CD4-positive, alpha-beta T cell treated with Interferon gamma for 1 hour (primary cell): ENCODE results near the gene STARD3.

ENCODE experiments used
- DNase-seq: peaks from one replicate; pipeline ENCODE4 v3.0.0-alpha.2; 2020

The STARD3 gene

DNA sequence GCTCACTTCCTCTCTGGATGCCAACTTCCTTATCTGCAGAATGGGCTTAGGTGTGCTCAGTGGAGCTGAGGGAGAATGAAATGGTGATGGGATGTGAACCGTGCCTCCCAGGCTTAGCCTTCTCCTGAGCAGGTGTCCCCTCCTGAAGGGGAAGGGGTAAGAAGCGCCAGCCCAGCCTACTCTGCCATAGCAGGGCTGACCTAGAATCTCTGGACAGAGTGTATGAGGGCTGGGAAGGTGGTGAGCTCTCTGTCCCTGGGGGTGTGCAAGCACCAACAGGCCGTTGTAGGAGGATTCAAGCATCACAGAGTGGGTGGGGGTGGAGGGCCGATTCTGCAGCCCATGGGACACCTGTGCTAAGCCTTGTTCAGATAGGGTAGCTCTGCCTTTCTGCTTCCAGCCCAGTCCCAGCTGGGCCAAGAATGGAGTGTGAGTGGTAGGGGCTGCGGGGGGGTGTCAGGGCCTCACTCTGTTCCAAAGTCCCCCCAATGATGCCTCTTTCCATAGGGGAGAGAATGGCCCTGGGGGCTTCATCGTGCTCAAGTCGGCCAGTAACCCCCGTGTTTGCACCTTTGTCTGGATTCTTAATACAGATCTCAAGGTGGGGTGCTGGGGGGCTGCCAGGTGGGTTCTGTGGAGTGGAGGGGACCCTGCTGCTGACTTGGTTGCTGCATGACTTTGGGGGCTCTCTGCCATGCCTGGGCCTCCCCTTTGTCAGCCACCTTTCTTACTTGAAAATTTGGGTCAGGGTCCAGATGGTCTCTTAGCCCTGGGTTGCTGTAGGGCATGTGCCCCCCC lies 25.0 kb downstream of the STARD3 start:
- no peak for DNase-seq

DNA sequence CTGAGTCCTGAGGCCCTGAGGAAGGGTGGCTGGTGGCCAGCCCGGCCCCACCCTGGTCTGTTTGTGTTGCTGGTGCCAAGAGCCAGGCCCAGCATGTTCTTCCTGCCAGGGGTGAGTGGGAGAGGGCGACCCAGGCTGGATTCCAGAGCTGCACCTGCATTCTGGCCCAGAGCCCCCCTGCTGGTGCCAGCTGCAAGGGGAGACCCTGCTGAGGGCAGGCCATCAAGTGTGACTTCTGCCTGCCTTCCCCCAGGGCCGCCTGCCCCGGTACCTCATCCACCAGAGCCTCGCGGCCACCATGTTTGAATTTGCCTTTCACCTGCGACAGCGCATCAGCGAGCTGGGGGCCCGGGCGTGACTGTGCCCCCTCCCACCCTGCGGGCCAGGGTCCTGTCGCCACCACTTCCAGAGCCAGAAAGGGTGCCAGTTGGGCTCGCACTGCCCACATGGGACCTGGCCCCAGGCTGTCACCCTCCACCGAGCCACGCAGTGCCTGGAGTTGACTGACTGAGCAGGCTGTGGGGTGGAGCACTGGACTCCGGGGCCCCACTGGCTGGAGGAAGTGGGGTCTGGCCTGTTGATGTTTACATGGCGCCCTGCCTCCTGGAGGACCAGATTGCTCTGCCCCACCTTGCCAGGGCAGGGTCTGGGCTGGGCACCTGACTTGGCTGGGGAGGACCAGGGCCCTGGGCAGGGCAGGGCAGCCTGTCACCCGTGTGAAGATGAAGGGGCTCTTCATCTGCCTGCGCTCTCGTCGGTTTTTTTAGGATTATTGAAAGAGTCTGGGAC lies 25.8 kb downstream of the STARD3 start:
- no peak for DNase-seq

DNA sequence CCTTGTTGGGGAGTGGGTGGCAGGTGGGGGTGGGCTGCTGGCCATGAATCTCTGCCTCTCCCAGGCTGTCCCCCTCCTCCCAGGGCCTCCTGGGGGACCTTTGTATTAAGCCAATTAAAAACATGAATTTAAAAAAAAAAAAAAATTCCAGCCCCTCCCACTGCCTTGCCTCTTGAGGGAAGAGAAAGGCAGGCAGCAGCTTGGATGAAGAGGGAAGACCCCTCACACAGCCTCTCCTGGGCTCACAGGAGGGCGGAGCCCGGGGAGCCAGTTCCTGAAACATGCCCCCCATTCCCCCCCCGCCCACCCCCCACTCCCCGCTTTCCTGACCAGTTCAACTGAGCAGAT lies 26.4 kb downstream of the STARD3 start:
- no peak for DNase-seq

DNA sequence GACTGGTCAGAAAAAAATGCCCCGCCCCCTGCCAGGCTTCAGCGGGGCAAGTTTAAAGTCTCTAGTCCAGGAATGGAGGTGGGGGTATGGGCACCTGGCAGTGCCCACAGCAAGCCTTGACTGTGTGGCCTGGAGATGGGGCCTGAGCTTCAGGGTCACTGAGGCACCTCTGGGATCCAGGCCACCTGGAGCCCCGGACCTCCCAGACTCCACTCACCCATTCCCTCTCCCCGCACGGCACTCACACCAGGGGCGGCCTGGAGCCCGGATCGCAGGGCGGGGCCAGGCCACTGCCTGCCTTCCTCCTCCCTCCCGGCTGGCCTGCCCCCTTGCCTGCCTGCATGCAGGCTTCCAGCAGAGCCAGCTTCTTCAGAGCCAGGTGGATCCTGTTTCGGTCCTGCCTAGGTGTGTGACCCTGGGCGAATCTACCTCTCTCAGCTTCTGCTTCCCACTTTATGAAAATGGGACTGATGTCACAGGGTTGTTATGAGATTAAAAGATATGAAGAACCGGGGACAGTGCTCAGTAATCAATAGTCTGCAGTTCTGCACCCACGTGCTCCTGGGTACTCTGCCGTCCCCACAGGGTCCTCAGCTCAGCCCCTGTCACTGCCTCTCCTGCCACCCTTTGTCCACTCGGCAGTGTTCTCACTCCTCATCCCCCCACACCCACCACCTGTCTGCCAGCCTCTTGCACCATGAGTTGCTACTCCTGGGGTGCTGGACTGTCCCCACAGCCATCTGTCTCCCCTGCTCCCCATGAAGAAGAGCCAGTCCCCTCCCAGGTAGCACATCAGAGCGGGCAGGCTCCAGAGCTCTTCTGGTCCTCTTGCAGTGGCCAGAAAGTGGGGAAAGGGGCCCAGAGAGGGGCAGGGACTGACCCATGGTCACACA lies 27.0 kb downstream of the STARD3 start:
- DNase-seq, result no peak

DNA sequence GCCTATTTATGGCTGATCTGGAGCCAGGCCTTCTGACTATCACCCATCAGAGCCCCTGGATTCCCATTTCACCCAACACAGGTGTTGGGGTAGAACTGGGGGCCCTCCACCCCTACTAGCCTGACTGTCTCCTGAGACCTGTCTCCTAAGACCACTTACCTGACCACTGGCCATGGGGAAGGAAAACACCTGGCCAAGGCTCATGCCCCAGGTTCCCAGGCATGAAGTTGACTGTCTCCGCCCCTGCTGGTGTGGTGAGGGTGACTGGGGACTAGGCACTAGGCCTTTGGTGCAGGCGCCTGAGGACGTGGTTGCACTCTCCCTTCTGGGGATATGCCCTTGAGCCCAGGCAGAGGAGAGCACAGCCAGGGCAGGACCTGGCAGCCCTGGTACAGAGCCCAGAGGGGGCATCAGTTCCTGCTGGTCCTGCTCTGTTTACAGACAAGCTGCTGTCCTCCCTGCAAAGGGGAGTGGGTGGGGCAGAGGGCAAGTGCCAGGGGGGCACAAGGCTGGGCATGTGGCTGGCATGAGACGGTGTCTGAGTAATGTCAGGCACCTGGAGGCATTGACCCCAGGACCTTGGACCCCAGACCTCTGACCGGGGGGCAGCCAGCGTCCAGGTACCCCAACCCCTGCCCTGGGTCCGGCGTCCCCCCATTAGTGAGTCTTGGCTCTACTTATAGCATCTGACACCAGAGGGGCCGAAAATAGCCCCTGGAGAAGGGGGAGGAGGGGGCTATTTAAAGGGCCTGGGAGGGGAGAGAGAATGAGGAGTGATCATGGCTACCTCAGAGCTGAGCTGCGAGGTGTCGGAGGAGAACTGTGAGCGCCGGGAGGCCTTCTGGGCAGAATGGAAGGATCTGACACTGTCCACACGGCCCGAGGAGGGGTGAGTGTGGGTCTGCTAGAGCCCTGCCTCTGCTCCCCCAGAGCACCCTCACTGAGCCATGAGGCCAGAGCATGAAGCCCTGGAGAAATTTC lies 27.9 kb downstream of the STARD3 start, which contains the start of gene TCAP:
TSS of gene TCAP (plus strand) at position 769 of the 981 bp plus-strand sequence. CDS start at position 780, 11 bp downstream.
- no peak for DNase-seq

DNA sequence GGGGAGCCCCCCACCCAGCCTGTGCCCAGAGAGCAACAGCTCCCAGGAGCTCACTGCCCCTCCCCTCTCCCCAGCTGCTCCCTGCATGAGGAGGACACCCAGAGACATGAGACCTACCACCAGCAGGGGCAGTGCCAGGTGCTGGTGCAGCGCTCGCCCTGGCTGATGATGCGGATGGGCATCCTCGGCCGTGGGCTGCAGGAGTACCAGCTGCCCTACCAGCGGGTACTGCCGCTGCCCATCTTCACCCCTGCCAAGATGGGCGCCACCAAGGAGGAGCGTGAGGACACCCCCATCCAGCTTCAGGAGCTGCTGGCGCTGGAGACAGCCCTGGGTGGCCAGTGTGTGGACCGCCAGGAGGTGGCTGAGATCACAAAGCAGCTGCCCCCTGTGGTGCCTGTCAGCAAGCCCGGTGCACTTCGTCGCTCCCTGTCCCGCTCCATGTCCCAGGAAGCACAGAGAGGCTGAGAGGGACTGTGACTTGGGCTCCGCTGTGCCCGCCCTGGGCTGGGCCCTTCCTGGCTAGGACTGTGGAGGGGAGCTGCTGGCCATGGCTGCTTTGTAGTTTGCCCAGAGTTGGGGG lies 28.8 kb downstream of the STARD3 start:
- DNase-seq, result no peak

DNA sequence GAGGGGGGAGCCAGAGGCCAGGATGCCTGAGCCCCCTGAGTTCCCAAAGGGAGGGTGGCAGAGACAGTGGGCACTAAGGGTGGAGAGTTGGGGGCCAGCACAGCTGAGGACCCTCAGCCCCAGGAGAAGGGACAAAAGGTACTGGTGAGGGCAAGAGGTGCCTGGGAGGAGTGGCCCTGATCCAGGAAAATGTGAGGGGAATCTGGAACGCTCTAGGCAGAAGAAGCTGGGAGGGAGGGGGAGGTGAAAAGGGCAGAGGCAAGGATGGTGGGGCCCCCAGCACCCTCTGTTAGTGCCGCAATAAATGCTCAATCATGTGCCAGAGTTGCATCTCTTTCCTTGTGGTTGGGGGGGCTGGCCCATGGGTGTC lies 29.3 kb downstream of the STARD3 start:
- no peak for DNase-seq

DNA sequence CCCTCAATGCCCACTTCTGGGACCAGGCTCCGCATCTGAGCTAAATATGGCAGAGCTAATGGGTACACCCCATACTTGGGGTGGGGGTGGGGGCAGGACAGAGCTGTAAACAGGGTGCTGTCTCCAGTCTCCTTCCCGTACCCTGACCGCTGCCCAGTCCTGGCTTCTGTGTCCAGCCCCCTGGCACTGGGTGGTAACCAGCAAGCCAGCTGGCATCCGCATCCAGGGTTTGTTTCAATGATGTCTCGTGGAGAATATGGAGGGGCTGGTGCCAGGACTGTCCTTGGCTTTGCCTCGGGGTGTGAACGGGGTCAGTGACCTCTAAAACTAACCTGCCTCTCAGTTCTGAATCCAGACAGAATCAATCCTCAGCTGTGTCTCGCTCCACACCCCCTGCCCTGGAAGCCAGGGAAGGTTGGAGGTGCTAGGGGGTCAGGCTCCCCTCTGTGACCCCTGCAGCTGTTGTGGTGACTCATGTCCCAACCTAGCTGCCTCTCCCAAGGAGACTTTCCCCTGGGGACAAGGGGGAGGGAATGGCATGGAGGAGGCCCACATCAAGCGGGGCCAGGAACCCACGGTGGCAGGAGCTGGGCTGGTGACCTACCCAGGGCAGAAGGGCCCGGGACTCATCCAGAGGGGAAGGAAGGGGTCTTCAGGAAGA lies 29.8 kb downstream of the STARD3 start:
- no peak for DNase-seq

DNA sequence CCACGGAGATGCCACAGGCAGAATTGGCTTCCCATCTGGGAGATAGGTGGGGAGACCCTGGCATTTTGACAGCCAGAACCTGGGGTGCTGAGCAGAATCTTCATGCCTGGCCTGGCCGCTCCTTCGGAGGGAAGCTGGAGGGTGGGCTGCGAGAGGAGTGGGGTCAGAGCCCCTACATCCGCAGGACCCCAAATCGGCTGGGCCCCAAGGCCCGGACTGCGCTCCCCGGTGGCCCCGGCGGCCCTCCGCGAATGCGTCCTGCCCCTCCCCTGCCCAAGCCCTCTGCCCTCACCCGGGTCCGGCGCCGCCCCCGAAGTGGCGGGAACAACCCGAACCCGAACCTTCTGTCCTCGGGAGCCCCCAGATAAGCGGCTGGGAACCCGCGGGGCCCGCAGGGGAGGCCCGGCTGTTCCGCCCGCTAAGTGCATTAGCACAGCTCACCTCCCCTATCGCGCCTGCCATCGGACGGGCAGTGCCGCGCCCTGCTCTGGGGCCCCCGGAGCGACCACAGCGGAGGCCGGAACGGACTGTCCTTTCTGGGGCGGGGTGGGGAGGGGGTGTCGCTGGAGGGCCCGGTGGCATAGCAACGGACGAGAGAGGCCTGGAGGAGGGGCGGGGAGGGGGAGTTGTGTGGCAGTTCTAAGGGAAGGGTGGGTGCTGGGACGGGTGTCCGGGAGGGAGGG lies 30.5 kb downstream of the STARD3 start:
- DNase-seq, result no peak

DNA sequence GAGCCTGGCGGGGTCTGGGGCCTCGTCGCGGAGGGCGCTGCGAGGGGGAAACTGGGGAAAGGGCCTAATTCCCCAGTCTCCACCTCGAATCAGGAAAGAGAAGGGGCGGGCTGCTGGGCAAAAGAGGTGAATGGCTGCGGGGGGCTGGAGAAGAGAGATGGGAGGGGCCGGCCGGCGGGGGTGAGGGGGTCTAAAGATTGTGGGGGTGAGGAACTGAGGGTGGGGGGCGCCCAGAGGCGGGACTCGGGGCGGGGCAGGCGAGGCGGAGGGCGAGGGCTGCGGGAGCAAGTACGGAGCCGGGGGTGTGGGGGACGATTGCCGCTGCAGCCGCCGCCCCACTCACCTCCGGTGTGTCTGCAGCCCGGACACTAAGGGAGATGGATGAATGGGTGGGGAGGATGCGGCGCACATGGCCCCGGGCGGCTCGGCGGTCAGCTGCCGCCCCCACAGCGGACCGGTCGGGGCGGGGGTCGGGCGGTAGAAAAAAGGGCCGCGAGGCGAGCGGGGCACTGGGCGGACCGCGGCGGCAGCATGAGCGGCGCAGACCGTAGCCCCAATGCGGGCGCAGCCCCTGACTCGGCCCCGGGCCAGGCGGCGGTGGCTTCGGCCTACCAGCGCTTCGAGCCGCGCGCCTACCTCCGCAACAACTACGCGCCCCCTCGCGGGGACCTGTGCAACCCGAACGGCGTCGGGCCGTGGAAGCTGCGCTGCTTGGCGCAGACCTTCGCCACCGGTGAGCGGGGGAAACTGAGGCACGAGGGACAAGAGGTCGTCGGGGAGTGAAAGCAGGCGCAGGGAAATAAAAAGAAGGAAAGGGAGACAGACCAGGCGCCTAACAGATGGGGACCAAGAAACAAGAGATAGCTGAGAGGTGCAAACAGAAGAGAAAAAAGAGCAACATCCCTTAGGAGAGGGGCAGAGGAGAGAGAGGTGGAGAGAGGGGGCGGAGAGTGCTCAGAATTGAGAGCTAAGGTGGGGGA lies 31.3 kb downstream of the STARD3 start, which contains the start of gene PNMT:
TSS of gene PNMT (plus strand) at position 509 of the 980 bp plus-strand sequence. CDS start at position 532, 23 bp downstream.
- peak; percentile 64 for DNase-seq

DNA sequence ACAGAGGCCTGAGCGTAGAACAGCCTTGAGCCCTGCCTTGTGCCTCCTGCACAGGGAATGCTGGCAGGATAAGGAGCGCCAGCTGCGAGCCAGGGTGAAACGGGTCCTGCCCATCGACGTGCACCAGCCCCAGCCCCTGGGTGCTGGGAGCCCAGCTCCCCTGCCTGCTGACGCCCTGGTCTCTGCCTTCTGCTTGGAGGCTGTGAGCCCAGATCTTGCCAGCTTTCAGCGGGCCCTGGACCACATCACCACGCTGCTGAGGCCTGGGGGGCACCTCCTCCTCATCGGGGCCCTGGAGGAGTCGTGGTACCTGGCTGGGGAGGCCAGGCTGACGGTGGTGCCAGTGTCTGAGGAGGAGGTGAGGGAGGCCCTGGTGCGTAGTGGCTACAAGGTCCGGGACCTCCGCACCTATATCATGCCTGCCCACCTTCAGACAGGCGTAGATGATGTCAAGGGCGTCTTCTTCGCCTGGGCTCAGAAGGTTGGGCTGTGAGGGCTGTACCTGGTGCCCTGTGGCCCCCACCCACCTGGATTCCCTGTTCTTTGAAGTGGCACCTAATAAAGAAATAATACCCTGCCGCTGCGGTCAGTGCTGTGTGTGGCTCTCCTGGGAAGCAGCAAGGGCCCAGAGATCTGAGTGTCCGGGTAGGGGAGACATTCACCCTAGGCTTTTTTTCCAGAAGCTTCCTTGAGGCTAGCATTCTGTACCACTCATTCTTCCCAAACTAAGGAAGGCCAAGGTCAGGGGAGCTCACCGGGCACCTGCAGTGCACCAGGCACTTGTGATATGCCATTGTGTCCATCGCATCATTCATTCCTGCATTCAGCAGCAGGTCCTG lies 33.2 kb downstream of the STARD3 start:
- no peak for DNase-seq

DNA sequence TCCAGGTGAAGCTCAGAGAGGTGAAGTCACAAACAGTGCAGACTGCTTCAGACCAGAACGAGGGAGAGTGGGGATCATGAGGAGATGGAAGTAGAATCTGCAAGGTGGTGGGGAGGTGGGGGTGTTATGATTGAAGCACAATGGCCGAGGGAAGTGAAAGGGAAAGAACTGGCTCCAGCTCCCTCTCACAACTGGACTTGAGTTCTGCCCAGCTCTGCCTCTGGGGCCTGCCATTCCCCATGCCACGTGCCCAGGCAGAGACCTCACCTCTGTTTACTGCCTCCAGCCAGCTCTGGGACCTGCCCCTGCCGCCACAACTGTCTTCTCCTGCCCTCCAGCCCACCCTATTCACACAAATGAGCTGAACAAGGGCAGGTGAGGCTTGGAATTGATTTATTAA lies 33.8 kb downstream of the STARD3 start:
- no peak for DNase-seq

DNA sequence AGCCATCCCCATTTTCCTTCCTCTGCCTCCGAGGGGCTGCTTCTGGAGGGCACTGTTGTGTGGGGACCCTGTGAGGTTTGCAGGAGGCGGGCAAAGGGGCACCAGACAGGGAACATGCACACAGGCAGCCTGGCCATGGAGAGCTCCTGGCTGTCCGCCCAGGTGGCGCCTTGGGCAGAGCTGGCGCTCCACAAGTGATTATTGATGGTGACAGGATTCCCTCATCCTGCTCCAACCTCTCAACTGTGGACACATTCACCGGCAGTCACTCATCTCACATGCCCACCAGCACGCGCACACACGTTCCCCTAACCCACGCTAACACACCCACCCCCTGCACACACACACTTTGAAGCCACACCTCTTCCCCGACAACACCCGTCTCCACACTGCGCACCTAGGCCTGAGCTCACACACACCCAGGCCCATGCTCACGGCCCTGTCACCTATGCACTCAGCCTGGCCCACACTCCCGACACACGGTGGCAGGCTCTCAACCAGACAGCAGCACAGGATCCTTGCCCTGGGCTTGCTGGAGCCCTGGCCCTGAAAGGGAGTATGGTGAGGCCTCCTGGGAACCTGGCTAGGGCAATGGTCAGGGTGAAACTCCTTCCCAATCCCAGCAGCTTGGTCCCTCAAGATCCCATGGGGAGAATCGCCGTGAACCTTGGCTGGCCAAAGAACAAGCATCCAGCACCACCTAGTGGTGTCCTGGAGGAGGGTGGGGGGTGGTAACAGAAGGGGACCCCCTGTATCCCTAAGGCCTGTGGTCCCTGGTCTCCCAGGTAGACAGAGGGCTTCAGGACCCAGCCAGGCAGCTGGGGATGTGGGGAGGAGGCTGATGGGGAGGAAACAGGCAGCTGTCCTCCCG lies 34.9 kb downstream of the STARD3 start:
- no peak for DNase-seq

DNA sequence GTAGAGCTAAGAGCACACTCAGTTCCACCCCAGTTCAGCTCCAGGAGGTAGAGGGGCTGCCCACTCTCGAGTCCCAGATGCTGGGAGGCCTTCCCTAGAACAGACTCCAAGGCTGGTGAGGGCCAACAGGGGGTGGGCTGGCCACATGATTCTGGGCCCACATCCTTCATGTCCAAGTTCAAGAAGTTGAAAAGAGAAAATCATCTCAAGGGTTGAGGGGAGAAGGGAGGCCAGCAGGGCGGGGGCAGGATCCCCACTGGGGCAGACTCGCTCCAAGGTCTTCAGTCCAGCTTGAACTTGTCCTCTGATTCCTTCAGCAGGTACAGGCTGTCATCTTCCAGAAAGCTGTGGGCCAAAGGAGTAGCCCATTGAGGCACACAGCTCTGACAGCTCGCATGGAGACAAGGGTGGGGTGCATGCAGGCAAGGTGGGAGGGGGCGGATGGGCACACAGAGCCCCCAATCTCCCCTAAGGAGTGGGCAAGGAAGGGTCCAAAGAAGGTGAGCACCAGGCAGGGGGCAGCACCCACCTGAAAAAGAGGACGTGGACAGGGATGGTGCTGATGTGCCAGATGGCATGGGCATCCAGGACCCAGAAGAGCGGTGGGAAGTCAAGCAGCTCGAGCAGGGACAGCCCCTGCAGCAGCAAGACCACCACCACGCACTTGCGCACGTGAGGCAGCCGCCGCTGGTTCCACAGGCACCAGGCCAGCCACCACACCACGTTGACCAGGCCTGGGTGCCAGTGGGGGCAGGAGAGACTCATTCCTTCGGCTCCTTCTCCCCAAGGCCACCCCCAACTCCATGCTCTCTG lies 35.8 kb downstream of the STARD3 start:
- no peak for DNase-seq

DNA sequence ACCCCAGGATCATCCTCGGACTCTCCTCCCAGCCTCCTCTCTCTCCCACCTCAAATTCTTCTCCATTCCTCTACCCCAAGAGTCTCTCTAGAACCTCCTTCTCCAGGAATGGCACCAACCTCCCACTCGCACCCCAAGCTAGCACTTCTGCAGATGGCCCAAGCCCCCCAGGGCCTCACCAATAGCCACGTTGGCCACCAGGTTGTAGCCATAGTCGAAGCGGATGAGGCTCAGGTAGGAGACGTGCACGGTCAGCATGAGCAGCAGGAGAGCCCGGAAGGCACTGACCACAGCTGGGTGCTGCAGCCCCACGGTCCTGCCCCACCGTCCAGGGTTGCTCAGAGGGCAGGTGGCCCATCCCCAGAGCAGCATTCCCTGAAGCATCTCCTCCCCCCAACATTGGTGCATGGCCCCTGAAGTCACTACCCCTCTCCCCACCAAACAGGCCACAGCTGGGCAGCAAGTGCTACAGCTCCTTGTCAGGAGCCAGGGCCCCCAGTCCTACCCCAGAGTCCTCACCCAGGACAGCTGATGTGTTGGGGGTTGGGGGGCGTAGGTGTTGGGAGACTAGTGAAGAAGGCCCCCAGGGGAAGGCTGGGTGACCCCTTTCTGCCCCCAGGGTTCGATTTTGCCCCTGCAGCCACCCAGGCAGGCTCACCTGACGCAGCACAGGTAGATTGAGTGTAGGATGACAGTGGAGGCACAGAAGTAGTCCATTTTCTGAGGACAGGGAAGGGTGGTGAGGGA lies 36.6 kb downstream of the STARD3 start:
- no peak for DNase-seq
